ENCODE measurements around the gene BANK1. TPM values are rescaled to one million over a fixed set of nuclear protein-coding genes. Genes with fewer than 3 reads are reported as not detected.

BANK1 gene
- polyA plus RNA-seq, 1 donor from 2014 or later: not detected

DNA sequence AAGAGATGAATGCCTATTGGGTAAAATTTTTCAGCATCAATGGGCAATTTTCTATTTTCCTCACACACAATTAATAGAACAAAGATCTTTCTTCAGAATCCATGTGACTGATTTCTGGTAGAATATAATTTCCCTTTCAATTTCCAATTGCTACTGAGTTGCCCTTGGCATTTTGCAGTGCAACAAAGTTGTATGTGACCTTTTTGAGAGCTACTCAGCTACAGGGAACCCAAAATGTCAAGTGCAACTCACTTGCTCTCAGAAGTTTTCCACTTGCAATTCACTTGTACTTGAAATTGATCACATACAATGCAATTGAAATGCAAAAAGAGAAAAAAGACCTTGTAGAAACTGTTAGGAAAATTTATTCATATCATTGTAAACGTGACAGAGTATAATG, 245.5 kb downstream of the BANK1 start:
- H2AFZ ChIP-seq (ENCODE audit: low read depth, low read length): no peak overlapping the region
- no peak for TF ChIP-seq EZH2 (IDR thresholded peaks at IDR 0.05; ENCODE audit: borderline replicate concordance, insufficient read depth, low read length, poor library complexity, severe bottlenecking)
- TF ChIP-seq TAF1 (IDR thresholded peaks at IDR 0.05; ENCODE audit: low read depth): no peak
- TF ChIP-seq POLR2AphosphoS5 (IDR thresholded peaks at IDR 0.05): no peak
- TF ChIP-seq EP300 (conservative IDR thresholded peaks at IDR 0.05; ENCODE audit: poor library complexity, severe bottlenecking): no peak
- no peak for TF ChIP-seq MXI1 (conservative IDR thresholded peaks at IDR 0.05; ENCODE audit: poor library complexity, severe bottlenecking)
- TF ChIP-seq, protein P1, sequence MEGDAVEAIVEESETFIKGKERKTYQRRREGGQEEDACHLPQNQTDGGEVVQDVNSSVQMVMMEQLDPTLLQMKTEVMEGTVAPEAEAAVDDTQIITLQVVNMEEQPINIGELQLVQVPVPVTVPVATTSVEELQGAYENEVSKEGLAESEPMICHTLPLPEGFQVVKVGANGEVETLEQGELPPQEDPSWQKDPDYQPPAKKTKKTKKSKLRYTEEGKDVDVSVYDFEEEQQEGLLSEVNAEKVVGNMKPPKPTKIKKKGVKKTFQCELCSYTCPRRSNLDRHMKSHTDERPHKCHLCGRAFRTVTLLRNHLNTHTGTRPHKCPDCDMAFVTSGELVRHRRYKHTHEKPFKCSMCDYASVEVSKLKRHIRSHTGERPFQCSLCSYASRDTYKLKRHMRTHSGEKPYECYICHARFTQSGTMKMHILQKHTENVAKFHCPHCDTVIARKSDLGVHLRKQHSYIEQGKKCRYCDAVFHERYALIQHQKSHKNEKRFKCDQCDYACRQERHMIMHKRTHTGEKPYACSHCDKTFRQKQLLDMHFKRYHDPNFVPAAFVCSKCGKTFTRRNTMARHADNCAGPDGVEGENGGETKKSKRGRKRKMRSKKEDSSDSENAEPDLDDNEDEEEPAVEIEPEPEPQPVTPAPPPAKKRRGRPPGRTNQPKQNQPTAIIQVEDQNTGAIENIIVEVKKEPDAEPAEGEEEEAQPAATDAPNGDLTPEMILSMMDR (IDR thresholded peaks at IDR 0.05; ENCODE audit: poor library complexity, severe bottlenecking): no peak
- no peak for TF ChIP-seq RAD21 (conservative IDR thresholded peaks at IDR 0.05)
- no peak for TF ChIP-seq SMC3 (conservative IDR thresholded peaks at IDR 0.05; ENCODE audit: poor library complexity)
- TF ChIP-seq, protein P2, sequence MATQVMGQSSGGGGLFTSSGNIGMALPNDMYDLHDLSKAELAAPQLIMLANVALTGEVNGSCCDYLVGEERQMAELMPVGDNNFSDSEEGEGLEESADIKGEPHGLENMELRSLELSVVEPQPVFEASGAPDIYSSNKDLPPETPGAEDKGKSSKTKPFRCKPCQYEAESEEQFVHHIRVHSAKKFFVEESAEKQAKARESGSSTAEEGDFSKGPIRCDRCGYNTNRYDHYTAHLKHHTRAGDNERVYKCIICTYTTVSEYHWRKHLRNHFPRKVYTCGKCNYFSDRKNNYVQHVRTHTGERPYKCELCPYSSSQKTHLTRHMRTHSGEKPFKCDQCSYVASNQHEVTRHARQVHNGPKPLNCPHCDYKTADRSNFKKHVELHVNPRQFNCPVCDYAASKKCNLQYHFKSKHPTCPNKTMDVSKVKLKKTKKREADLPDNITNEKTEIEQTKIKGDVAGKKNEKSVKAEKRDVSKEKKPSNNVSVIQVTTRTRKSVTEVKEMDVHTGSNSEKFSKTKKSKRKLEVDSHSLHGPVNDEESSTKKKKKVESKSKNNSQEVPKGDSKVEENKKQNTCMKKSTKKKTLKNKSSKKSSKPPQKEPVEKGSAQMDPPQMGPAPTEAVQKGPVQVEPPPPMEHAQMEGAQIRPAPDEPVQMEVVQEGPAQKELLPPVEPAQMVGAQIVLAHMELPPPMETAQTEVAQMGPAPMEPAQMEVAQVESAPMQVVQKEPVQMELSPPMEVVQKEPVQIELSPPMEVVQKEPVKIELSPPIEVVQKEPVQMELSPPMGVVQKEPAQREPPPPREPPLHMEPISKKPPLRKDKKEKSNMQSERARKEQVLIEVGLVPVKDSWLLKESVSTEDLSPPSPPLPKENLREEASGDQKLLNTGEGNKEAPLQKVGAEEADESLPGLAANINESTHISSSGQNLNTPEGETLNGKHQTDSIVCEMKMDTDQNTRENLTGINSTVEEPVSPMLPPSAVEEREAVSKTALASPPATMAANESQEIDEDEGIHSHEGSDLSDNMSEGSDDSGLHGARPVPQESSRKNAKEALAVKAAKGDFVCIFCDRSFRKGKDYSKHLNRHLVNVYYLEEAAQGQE (IDR thresholded peaks at IDR 0.05; ENCODE audit: borderline replicate concordance): no peak
- no peaks in the 10 kb centered on the region for H3K79me2 ChIP-seq (replicated peaks; ENCODE audit: insufficient read depth, low read length)
- H3K9me2 ChIP-seq (ENCODE audit: insufficient read depth, low read length): no peaks in the 10 kb centered on the region
- no peaks in the 10 kb centered on the region for H3F3A ChIP-seq (ENCODE audit: insufficient read depth, low read length, poor library complexity, severe bottlenecking)
- no peaks in the 10 kb centered on the region for H3K27me3 ChIP-seq (ENCODE audit: insufficient read depth, low read depth, low read length)
- no peak overlapping the region for H3K4me3 ChIP-seq (ENCODE audit: low read length)
- no peaks in the 10 kb centered on the region for H4K20me1 ChIP-seq (ENCODE audit: insufficient read depth)
- H3K9me3 ChIP-seq (ENCODE audit: low read length): no peaks in the 10 kb centered on the region
- H3K4me2 ChIP-seq (ENCODE audit: low read length): no peak overlapping the region
- H3K9ac ChIP-seq (ENCODE audit: low read length): no peak overlapping the region
- H3K27ac ChIP-seq (ENCODE audit: low read length): peak overlapping the region; percentile 46
- no peaks in the 10 kb centered on the region for H3K36me3 ChIP-seq (ENCODE audit: insufficient read depth, low read length)

DNA sequence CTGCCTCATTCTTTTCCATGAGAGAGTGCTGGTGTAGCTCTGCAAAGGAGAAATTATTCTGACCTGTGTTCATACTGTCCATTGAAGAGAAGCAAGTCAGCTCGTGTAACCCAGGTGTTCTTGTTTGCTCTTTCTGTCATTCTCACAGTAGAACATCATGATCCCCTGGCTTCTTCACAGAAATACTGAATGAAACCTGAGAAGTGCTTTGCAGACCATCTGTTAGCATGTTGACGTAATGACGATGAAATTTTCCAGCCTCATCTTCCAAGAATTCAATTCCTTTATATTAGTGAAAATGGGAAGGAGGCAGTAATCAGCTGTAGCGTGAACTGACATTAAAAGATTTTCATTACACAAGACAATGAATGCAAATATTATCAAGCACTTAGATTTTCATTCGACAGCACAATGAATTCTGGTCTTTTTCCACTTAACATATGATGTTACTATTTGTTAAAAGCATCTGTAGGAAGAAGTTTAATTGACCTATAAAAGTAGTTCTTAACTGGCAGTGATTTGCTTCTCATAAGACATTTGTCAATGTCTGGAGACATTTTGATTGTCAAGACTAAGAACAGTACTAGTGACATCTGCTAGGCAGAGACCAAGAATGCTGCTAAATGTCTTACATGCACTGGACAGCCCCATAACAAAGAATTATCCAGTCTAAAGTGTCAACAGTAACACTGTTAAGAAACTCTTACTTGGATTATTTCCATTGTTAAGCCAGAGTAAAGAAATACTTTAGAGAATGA, 246.3 kb downstream of the BANK1 start:
- no peaks in the 10 kb centered on the region for H3F3A ChIP-seq (ENCODE audit: insufficient read depth, low read length, poor library complexity, severe bottlenecking)
- peak overlapping the region; percentile 15 for H3K4me3 ChIP-seq (ENCODE audit: low read length)
- H3K79me2 ChIP-seq (replicated peaks; ENCODE audit: insufficient read depth, low read length): no peaks in the 10 kb centered on the region
- no peak overlapping the region for H2AFZ ChIP-seq (ENCODE audit: low read depth, low read length)
- H3K27me3 ChIP-seq (ENCODE audit: insufficient read depth, low read depth, low read length): no peaks in the 10 kb centered on the region
- H3K9me3 ChIP-seq (ENCODE audit: low read length): no peaks in the 10 kb centered on the region
- no peaks in the 10 kb centered on the region for H4K20me1 ChIP-seq (ENCODE audit: insufficient read depth)
- no peak overlapping the region for H3K4me2 ChIP-seq (ENCODE audit: low read length)
- peak overlapping the region; percentile 46 for H3K27ac ChIP-seq (ENCODE audit: low read length)
- no peak for TF ChIP-seq RAD21 (conservative IDR thresholded peaks at IDR 0.05)
- TF ChIP-seq SMC3 (conservative IDR thresholded peaks at IDR 0.05; ENCODE audit: poor library complexity): no peak
- TF ChIP-seq, protein P2 (IDR thresholded peaks at IDR 0.05; ENCODE audit: borderline replicate concordance): peak; percentile 82
- no peak for TF ChIP-seq POLR2AphosphoS5 (IDR thresholded peaks at IDR 0.05)
- TF ChIP-seq EP300 (conservative IDR thresholded peaks at IDR 0.05; ENCODE audit: poor library complexity, severe bottlenecking): peak; percentile 91
- TF ChIP-seq TAF1 (IDR thresholded peaks at IDR 0.05; ENCODE audit: low read depth): no peak
- no peak for TF ChIP-seq EZH2 (IDR thresholded peaks at IDR 0.05; ENCODE audit: borderline replicate concordance, insufficient read depth, low read length, poor library complexity, severe bottlenecking)
- no peak for TF ChIP-seq MXI1 (conservative IDR thresholded peaks at IDR 0.05; ENCODE audit: poor library complexity, severe bottlenecking)
- TF ChIP-seq, protein P1 (IDR thresholded peaks at IDR 0.05; ENCODE audit: poor library complexity, severe bottlenecking): no peak
- no peaks in the 10 kb centered on the region for H3K9me2 ChIP-seq (ENCODE audit: insufficient read depth, low read length)
- H3K36me3 ChIP-seq (ENCODE audit: insufficient read depth, low read length): no peaks in the 10 kb centered on the region
- H3K9ac ChIP-seq (ENCODE audit: low read length): no peak overlapping the region
